GM19467 (cell line): ENCODE measurements around the gene FSTL3.
"Not testable (repeated sequence)": the region's sequence is repeated elsewhere in the genome, so short reads cannot be mapped to it uniquely, and the experiment has no call there.

Experiments
- ATAC-seq: cut with Tn5 transposase; IDR thresholded peaks from one replicate; pipeline ENCODE4 v1.9.1; 2021; ENCODE audit warnings: mild to moderate bottlenecking, moderate library complexity; ENCODE audit not compliant: unreplicated experiment

FSTL3 gene

DNA sequence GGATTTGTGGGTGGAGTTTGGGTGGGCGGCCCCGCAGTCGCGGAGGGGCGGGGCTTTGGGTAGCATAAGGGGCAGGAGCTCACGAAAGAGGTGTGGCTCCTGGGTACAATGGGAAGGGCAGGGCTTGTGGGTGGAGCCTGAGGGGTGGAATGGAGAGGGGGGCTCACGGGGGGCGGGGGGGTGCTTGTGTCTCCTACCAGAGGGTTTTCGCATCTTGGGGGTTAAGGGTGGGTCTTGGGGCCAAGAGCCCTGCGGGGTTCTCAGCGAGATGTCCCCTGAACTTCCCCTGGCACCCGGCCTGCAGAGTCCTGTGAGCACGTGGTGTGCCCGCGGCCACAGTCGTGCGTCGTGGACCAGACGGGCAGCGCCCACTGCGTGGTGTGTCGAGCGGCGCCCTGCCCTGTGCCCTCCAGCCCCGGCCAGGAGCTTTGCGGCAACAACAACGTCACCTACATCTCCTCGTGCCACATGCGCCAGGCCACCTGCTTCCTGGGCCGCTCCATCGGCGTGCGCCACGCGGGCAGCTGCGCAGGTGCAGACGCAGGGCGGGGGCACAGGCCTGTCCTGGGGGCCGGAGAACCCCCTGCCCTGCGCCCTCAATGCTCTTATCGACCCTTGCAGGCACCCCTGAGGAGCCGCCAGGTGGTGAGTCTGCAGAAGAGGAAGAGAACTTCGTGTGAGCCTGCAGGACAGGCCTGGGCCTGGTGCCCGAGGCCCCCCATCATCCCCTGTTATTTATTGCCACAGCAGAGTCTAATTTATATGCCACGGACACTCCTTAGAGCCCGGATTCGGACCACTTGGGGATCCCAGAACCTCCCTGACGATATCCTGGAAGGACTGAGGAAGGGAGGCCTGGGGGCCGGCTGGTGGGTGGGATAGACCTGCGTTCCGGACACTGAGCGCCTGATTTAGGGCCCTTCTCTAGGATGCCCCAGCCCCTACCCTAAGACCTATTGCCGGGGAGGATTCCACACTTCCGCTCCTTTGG lies 5.1 kb downstream of the FSTL3 start:
- ATAC-seq, result no peak

DNA sequence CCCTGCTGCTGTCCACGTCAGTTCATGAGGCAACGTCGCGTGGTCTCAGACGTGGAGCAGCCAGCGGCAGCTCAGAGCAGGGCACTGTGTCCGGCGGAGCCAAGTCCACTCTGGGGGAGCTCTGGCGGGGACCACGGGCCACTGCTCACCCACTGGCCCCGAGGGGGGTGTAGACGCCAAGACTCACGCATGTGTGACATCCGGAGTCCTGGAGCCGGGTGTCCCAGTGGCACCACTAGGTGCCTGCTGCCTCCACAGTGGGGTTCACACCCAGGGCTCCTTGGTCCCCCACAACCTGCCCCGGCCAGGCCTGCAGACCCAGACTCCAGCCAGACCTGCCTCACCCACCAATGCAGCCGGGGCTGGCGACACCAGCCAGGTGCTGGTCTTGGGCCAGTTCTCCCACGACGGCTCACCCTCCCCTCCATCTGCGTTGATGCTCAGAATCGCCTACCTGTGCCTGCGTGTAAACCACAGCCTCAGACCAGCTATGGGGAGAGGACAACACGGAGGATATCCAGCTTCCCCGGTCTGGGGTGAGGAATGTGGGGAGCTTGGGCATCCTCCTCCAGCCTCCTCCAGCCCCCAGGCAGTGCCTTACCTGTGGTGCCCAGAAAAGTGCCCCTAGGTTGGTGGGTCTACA lies 6.6 kb downstream of the FSTL3 start:
- no peak for ATAC-seq

DNA sequence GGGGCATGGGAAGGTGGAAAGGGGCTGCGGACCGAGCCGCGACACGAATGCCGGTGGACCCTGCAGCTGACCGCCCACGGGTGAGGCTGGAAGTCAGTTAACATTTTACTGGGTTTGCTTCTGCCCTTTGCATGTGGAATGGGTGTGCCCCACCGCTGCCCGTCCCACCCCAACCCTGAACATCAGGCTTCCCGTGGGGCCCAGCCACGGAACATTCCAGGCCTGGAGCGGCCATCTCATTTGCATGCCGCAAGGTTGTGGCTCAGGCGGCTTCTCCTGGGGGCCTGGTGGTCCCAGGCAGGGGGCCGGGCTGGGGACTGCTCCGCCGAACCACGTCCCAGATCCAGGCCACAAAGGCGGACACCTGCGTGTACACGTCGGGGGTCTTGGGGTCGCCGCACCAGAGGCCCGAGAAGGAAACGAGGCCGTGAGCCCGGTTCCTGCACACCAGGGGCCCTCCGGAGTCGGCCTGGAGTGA lies 9.3 kb downstream of the FSTL3 start:
- no peak for ATAC-seq

DNA sequence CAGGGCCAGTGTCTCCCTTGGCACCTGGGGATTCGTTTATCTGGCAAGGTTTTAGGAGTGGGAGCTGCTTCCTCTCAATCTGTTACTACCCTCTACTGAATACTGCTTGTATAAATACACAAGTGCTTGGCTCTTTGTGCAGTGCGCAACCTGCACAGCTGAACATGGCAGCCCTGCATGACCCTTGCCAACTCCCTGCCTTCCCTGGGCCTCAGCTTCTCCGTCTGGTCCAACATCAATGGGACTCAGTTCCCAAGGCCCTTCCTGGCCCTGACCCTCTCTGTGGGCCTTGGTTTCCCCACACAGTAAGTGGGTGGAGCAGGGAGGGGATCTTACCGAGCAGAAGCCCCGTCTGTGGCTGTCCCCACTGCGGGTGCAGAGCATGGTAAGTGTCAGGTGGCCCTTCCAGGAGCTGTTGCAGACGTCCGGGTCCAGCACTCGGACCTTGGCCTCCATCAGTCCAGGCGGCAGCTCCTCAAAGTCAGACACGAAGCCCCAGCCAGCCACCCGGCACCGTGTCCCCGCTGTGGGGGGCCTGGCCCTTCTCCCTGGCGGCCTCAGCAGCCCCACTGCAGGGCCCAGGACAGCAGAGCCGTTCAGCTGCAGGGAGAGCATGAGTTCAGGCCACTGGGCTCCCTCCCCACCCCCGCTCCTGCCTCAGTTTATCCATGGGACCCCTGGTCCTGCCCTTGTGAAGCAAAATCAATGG lies 10.6 kb downstream of the FSTL3 start:
- ATAC-seq, result no peak

DNA sequence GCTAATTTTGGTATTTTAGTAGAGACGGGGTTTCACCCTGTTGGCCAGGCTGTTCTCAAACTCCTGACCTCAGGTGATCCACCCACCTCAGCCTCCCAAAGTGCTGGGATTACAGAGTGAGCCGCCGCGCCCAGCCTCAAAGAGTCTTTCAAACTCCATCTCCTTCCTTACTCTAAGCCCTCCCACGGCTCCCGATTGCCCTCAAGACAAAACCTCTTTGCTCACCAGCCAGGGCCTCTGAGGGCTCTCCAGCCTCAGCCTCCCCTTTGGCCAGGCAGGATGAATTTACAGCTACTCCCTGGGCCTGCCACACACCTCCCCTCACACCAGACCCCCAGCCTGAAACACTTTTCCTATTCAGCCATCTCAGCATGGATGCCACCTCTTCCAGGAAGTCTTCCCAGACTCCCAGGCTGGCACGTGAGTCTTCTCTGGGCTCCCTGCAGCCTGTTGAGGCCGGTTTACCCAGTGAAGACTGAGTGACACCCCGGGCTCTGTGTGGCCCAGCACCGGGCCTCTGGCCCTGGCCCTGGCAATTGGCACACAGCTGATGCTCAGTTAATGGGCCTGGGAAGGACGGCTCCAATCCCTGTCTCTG lies 11.5 kb downstream of the FSTL3 start:
- ATAC-seq, result no peak

DNA sequence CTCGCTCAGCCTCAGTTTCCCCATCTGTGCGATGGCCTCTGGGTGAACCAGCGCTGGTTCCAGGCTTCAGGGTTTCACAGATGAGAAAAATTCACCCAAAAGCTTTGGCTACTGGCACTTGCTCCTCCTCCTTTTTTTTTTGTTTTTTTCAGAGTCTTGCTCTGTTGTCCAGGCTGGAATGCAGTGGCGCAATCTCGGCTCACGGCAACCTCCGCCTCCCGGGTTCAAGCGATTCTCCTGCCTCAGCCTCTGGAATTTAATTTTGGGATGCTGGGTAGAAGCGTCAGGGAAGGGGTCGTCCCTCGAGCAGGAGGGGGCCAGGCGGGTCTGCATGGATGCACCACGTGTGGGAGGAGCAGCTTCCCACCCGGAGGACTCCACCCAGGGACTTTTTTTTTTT lies 12.0 kb downstream of the FSTL3 start:
- ATAC-seq, result no peak

DNA sequence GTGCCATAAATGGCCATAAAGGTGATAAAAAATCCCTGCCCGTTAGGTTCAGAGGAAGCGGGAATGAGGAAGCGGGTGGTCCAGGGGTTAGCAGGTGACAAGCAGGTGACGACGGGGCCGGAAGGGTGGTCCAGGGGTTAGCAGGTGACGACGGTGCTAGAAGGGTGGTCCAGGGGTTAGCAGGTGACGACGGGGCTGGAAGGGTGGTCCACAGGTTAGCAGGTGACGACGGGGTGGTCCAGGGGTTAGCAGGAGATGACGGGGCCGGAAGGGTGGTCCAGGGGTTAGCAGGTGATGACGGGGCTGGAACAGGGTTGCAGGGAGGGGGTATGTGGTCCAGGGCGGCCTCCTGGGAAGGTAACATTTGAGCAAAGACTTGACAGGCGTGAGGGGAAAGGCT lies 12.8 kb downstream of the FSTL3 start:
- no peak for ATAC-seq

DNA sequence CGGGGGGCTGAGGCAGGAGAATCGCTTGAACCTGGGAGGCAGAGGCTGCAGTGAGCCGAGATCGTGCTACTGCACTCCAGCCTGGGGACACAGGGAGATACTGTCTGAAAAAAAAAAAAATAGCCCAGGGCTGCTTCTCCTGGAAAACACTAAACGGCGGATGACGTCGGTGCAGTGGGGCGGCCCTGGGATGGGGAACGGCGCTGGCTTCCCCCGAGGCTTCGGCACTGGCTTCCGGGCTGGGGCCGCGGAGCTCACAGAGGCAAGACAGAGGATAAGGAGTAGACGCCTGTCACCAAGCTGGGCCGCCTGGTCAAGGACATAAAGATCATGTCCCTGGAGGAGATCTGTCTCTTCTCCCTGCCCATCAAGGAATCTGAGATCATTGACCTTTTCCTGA lies 14.0 kb downstream of the FSTL3 start:
- ATAC-seq, result no peak

DNA sequence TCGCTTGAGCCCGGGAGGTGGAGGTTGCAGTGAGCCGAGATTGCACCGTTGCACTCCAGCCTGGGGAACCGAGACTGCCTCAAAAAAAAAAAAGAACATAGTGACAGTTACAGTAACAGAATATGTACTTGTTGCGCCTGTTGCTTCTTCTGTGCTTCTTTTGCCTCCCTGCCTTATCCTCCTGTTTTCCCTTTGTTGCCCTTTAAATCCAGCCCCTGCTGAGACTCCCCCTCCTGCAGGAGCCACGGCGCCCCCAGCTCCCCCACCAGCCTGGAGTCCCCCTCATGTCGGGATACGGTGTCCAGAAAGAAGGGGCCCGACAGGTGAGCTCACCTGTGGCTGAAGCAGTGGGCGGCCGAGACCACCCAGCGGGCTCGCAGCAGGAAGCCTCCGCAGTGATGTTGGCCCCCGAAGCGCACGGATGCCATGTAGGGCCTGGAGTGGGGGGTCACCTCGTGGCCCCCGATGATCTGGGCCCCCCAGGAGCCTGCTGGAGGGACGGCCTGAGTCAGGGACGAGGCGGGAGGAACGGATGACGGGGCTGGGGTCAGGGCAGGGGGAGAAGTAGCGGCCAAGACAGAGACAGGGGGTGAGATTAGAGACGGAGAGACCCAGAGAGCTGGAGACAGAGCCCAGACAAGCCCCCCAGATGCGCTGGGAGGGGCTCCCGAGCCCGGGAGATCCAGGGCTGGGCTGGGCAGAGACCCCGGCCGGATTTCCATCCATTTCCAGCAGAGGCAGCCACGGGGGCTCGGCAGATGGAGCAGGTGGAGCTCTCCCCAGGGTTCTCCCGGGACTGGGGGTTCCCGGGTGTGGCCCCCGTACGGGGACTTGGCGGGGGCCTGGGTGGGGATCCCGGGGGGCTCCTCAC lies 18.5 kb downstream of the FSTL3 start:
- ATAC-seq, result no peak

DNA sequence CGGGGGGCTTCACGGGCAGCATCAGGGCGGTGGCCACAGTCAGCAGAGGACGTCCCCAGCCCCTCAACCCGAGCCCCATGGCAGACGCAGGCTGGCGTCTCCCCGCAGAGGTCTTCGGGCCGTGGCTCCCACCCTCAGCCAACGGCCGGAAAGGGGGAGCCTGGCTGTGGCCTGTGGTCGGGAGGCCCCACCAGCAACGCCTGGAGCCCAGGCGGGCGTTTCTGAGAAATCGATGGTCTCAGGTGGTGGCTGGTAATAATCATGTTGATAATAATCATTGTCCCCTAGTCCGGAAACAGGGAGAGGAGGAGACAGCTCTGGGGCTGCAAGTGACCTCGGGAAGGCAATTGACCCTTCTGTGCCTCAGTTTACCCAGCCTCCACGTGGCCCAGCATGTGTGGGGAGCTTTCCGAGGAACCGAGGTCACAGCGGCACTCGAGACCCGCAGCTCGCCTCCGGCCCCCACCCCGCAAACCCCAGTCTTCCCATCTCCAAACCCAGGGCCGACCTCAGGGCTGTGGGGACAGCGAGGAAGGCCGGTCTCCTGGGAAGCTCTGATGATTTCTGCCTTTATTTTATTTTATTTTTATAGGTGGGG lies 19.3 kb downstream of the FSTL3 start, which contains the start of gene PRSS57:
TSS of gene PRSS57 (minus strand) at position 101 of the 598 bp plus-strand sequence. CDS start at position 79, 22 bp downstream.
- ATAC-seq, result no peak

DNA sequence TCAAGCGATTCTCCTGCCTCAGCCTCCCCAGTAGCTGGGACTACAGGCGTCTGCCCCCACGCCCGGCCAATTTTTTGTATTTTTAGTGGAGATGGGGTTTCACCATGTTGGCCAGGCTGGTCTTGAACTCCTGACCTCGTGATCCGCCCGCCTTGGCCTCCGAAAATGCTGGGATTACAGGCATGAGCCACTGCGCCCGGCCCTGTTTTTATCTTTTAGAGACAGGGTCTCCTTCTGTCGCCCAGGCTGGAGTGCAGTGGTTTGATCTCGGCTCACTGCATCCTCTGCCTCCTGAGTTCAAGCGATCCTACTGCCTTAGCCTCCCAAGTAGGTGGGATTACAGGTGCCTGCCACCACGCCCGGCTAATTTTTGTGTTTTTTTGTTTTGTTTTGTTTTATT lies 22.3 kb downstream of the FSTL3 start:
- ATAC-seq, result not testable (repeated sequence)

DNA sequence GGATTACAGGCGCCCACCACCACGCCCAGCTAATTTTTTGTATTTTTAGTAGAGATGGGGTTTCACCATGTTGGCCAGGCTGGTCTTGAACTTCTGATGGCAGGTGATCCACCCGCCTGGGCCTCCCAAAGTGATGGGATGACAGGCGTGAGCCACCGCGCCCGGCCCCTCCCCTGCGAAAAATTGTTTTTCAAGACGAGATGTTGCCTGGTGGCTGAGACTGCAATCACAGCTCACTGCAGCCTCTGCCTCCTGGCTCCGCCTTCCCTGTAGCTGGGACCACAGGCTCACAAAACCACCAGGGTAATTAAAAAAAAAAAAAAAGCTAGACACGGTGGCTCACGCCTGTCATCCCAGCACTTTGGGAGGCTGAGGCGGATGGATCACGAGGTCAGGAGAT lies 23.7 kb downstream of the FSTL3 start:
- ATAC-seq, result not testable (repeated sequence)

DNA sequence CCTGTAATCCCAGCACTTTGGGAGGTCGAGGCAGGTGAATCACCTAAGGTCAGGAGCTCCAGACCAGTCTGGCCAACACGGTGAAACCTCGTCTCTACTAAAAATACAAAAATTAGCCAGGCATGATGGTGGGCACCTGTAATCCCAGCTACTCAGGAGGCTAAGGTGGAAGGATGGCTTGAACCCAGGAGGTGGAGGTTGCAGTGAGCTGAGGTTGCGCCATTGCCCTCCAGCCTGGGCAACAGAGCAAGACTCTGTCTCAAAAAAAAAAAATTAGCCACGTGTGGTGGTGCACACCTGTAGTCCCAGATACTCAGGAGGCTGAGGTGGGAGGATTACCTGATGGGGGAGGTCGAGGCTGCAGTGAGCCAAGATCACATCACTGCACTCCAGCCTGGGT lies 26.7 kb downstream of the FSTL3 start:
- not testable (repeated sequence) for ATAC-seq

DNA sequence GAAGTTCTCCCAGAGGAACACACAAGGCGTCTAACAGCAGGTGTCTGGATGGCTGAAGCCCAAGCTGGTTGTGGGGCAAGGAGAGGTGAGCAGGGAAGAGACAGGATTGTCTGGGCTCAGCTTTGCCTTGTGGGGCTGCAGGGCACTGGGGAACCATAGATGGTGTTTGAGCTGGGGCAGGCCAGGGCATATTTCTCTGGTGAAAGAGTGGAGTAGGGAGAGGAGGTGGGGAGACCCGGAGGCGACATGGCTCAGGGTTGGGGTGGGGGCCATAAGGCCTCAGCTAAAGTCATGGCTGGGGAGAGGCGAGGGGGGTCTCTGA lies 27.1 kb downstream of the FSTL3 start:
- no peak for ATAC-seq

DNA sequence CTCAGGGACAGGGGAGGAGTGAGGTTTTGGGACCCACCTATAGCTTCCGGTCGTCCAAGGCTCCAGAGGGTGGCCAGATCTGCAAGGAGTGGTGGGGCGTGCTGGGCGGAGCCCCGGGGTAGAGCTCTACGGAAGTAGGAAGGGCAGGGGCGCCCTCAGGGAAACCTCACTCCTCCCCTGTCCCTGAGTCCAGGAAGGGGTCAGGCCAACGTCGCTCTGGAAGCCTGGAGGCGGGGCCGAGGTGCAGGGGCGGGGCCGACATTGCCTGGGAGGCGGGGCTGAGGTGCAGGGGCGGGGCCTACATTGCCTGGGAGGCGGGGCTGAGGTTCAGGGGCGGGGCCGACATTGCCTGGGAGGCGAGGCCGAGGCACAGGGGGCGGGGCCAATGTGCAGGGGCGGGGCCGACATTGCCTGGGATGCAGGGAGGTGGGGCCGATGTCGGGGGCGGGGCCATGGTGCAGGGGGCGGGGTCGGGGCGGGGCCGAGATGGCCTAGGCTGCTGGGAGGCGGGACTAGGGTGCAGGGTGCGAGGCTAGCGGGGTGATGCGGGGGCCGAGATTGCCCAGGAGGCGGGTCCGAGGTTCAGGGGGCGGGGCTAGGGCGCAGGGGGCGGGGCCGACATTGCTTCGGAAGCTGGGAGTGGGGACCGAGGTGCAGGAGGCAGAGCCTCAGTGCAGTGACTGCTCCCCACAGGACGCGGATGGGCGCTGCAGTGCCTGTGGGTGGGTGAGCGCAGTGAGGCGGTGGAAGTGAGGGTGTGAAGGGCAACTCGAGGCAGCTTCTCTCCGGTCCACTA lies 27.7 kb downstream of the FSTL3 start:
- no peak for ATAC-seq

DNA sequence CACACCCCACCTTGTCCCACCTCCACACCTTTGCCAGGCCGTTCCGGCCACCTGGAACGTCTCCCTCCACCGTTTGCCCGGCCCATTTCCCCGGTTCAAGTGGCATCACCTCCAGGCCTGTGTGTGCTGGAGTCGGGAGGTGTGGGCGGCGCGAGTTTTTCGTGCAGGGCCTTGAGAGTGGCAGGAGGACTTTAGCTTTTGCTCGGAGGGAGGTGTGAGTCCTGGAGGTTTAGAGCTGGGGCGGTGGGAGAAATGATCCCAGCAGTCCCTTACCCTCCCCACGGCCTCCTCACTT lies 28.2 kb downstream of the FSTL3 start:
- no peak for ATAC-seq

DNA sequence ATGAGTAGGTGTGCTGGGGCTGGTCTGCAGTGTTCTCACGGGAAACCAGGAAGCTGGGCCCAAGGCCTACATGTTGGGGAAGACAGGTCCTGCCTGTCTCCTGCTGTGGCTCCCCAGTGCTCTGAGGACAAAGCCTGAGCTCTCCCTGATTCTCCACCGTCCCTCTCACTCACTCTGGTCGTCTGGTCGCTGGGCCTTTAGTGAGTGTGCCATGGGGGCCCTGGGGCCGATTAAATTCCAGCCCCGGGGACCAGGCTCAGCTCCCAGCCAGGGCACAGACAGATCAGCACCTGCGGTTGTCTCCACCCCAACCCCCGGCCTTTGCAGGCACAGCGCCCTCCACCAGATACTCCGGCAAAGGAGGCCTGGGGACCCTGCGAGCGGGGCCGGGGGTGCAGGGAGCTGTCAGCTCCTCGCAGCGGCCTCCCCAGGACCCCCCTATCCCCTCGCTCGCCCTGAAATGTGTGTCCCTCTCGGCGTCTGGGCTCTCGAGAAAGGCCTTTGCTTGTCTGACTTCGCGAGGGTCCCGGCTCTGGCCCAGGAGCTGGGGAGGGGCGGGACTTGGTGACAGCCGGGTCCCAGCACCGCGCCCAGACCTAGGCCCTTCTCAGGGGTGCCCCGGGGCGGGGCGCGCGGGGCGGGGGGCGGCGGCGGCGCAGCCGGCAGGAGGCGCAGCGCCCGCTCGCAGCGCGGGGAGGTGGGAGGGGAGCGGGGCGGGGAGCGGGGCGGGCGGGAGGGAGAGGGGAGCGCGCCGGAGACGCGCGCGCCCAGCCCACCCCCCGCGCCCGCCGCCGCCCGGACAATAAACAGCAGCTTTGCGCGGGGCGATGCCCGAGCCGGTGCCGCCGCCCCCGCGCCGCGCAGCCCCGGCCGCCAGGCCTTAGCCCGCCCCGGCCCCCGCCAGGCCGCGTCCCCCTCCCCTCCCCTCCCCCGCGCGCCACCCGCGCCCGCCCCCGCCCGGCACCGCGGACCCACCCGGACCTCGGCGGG lies 32.3 kb downstream of the FSTL3 start, which contains the start of gene PALM:
TSS of gene PALM (plus strand) at position 782 of the 990 bp plus-strand sequence. CDS start 212 bp downstream, outside the sequence.
- ATAC-seq, result no peak
